Measurements from ENCODE around the gene DNLZ.

- TF ChIP-seq REST (IDR thresholded peaks at IDR 0.05; ENCODE audit: insufficient read depth in 1 of 2, low read depth in 2 of 2, low read length in 1 of 2) (no peak), POLR2AphosphoS5 (IDR thresholded peaks at IDR 0.05; ENCODE audit: low read depth, low read length) (no peak), TCF7L2 (IDR thresholded peaks at IDR 0.05; ENCODE audit: low read depth, low read length) (no peak)
- TF ChIP-seq, protein P1, sequence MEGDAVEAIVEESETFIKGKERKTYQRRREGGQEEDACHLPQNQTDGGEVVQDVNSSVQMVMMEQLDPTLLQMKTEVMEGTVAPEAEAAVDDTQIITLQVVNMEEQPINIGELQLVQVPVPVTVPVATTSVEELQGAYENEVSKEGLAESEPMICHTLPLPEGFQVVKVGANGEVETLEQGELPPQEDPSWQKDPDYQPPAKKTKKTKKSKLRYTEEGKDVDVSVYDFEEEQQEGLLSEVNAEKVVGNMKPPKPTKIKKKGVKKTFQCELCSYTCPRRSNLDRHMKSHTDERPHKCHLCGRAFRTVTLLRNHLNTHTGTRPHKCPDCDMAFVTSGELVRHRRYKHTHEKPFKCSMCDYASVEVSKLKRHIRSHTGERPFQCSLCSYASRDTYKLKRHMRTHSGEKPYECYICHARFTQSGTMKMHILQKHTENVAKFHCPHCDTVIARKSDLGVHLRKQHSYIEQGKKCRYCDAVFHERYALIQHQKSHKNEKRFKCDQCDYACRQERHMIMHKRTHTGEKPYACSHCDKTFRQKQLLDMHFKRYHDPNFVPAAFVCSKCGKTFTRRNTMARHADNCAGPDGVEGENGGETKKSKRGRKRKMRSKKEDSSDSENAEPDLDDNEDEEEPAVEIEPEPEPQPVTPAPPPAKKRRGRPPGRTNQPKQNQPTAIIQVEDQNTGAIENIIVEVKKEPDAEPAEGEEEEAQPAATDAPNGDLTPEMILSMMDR (IDR thresholded peaks at IDR 0.05) = no peak
These were observed 18.8 kb downstream of the DNLZ start for GRCh38 chr9:136344544-136345280.
